Right lung (tissue), 5 donors: ENCODE data around the gene PGBD5. TPM values are rescaled to one million over a fixed set of nuclear protein-coding genes. Genes with fewer than 3 reads are reported as not detected.

Experiments used
- polyA plus RNA-seq, 5 donors: library from polyadenylated mRNA; unstranded; fragments of 120-200 nt; gene quantifications; one replicate each; pipeline versions ENCODE4 v1.2.1 to v1.2.3, GENCODE V29; 2013; ENCODE audit warnings: inconsistent platforms in 1 of 5, low replicate concordance in 1 of 5; ENCODE audit not compliant: insufficient read length in 5 of 5, insufficient read depth in 1 of 5

The PGBD5 gene
- polyA plus RNA-seq, 5 donors = 3.3 to 5.8 (median 4.7) TPM

Other genes with a start within 250 kb of the PGBD5 start
- gene COG2, start 216.1 kb upstream of the PGBD5 start, polyA plus RNA-seq = 10 to 100 TPM; 27.2 to 31.3 (median 29.4) TPM